ENCODE data around the gene ARVCF. TPM values are rescaled to one million over a fixed set of nuclear protein-coding genes. Genes with fewer than 3 reads are reported as not detected.

The ARVCF gene
- total and polyA plus RNA-seq, 9 of the 15 experiments (the other 6 are each of a cell fraction or from before 2014, with no cell fraction given): 0.03 to 97.4 (median 15.6) TPM

GRCh38 chr22:20038574-20038973 is 22.0 kb upstream of the ARVCF start:
- H3K9me1 ChIP-seq (ENCODE audit: control insufficient read depth, insufficient read depth, low read length): peaks cover 16% of the 10 kb centered on the region
- FAIRE-seq (no peak), ATAC-seq (no peak), DNase-seq (ENCODE audit: extremely low read depth in 1 of 4, low spot score in 3 of 4) (no peak)
- BruUV-seq (replicated peaks): no TSS peak
- no peak overlapping the region for H3K4me2 ChIP-seq (ENCODE audit: insufficient read depth, low read length)
- H3K4me3 ChIP-seq: no peak overlapping the region
- ChIA-PET POLR2A (interaction anchor here (0.5 to 2.0 kb wide), 6 partner anchors 12 to 67 kb away, joined by 3 to 6 read pairs (median 4); no protein-coding TSS in a partner anchor), CTCF (ENCODE audit: low intra/inter-chr PET ratio) (interaction anchor here (1.1 kb wide), 1 partner anchor 67 kb away, joined by 3 read pairs; no protein-coding TSS in a partner anchor)
- H2AFZ ChIP-seq (ENCODE audit: low read depth, low read length): no peak overlapping the region
- peaks cover 40% of the 10 kb centered on the region for H4K20me1 ChIP-seq (replicated peaks; ENCODE audit: control insufficient read depth, insufficient read depth, low read length)
- 94% methylated on average over 7 of the region's 7 CpGs for WGBS (ENCODE audit: insufficient coverage, low coverage, missing lambda C conversion rate)
- in situ Hi-C loops (cut with MboI): no loop called here
- H3K27ac ChIP-seq (ENCODE audit: extremely low read depth, low read depth, low read length): no peak overlapping the region
- H3K9ac ChIP-seq (ENCODE audit: insufficient read depth in 1 of 2, low read depth in 2 of 2, low read length in 2 of 2): peak overlapping the region in 1 of 2 experiments; percentile 54; a peak in 1 of 4 replicates
- H3K4me1 ChIP-seq (replicated peaks in 1 of 2; ENCODE audit: control insufficient read depth in 2 of 2, insufficient read depth in 2 of 2, low read length in 2 of 2): peaks cover 11 to 43% of the 10 kb centered on the region in 2 experiments; a peak in 4 of 5 replicates
- peaks cover 75% of the 10 kb centered on the region for H3K36me3 ChIP-seq (ENCODE audit: control insufficient read depth, insufficient read depth, low read length)
- no peaks in the 10 kb centered on the region for H3K9me3 ChIP-seq (replicated peaks; ENCODE audit: control insufficient read depth, insufficient read depth, low read depth, low read length)
- peaks cover 24% of the 10 kb centered on the region for H3K79me2 ChIP-seq (ENCODE audit: control insufficient read depth, insufficient read depth, low read length)
- intact Hi-C loops (cut with micrococcal nuclease): no loop called here
- H3K27me3 ChIP-seq (ENCODE audit: control insufficient read depth in 2 of 2, insufficient read depth in 2 of 2, low read length in 2 of 2): no peaks in the 10 kb centered on the region
- TF ChIP-seq HMGXB4 (CRISPR knock-in tag; IDR thresholded peaks at IDR 0.05): 0 out of 2 replicates have a peak, but pooled peaks have one; percentile 56
- no peak for TF ChIP-seq KDM2B (CRISPR knock-in tag; IDR thresholded peaks at IDR 0.05)
- TF ChIP-seq MYC (IDR thresholded peaks at IDR 0.05; ENCODE audit: low read depth, low read length): no peak; the same call in 1 of the 2 replicates
- TF ChIP-seq MYC (CRISPR knock-in tag; IDR thresholded peaks at IDR 0.05; ENCODE audit: borderline replicate concordance, low read depth): 0 out of 2 replicates have a peak, but pooled peaks have one; percentile 22
- no peak for TF ChIP-seq MYNN (IDR thresholded peaks at IDR 0.05)
- TF ChIP-seq MYNN (CRISPR knock-in tag; IDR thresholded peaks at IDR 0.05): 0 out of 2 replicates have a peak, but pooled peaks have one; percentile 2
- TF ChIP-seq ZNF586 (CRISPR knock-in tag; conservative IDR thresholded peaks at IDR 0.05): no peak
- no peak for TF ChIP-seq PRPF4 (IDR thresholded peaks at IDR 0.05; ENCODE audit: insufficient read depth, low read depth, low read length, poor library complexity, severe bottlenecking)
- no peak for TF ChIP-seq BCLAF1 (IDR thresholded peaks at IDR 0.05; ENCODE audit: borderline replicate concordance in 1 of 2, control insufficient read depth in 1 of 2, low read depth in 2 of 2, low read length in 1 of 2)
- TF ChIP-seq E2F1 (CRISPR knock-in tag; IDR thresholded peaks at IDR 0.05): 0 out of 2 replicates have a peak, but pooled peaks have one; percentile 3
- TF ChIP-seq CREM (IDR thresholded peaks at IDR 0.05; ENCODE audit: low read depth): no peak
- TF ChIP-seq SIN3A (IDR thresholded peaks at IDR 0.05; ENCODE audit: borderline replicate concordance in 2 of 2, control insufficient read depth in 1 of 2, low read depth in 2 of 2, low read length in 2 of 2): no peak
- TF ChIP-seq NUFIP1 (IDR thresholded peaks at IDR 0.05; ENCODE audit: partially characterized antibody): no peak
- 0 out of 2 replicates have a peak, but pooled peaks have one; percentile 29 for TF ChIP-seq ETS1 (conservative IDR thresholded peaks at IDR 0.05; ENCODE audit: control insufficient read depth, low read depth, low read length)

Measured in K562 (cell line).